Activated CD4-positive, alpha-beta memory T cell treated with anti-CD3 and anti-CD28 coated beads for 36 hours (primary cell): ENCODE measurements around the gene WTAP. TPM values are rescaled to one million over a fixed set of nuclear protein-coding genes. Genes with fewer than 3 reads are reported as not detected.
A peak's percentile ranks its signal among the peaks of the same experiment; 100 is the strongest.
"Not testable (repeated sequence)": the region's sequence is repeated elsewhere in the genome, so short reads cannot be mapped to it uniquely, and the experiment has no call there.

Source experiments
- CTCF ChIA-PET: fragments of 350-600 bp; sonication (Branson Sonifier 250); formaldehyde crosslinking; loops from one replicate; lab custom pipeline; 2021; ENCODE audit warnings: antibody characterized with exemption, inconsistent platforms; lab: Charles Lee
- POLR2A ChIA-PET: fragments of 350-600 bp; sonication (Branson Sonifier 250); formaldehyde crosslinking; loops from one replicate; lab custom pipeline; 2021; ENCODE audit warnings: antibody characterized with exemption; lab: Charles Lee
- DNase-seq: peaks from one replicate; pipeline ENCODE4 v3.0.0-alpha.2; 2020
- H3K27ac Mint-ChIP-seq: one replicate; pipeline ENCODE4 v1.8.0; 2021; ENCODE audit warnings: mixed read lengths
- H3K27me3 Mint-ChIP-seq: one replicate; pipeline ENCODE4 v1.8.0; 2021; ENCODE audit warnings: mixed read lengths
- H3K36me3 Mint-ChIP-seq: one replicate; pipeline ENCODE4 v1.8.0; 2021; ENCODE audit warnings: mixed read lengths
- H3K4me1 Mint-ChIP-seq: one replicate; pipeline ENCODE4 v1.8.0; 2021; ENCODE audit warnings: low read depth, mixed read lengths
- H3K4me3 Mint-ChIP-seq: one replicate; pipeline ENCODE4 v1.8.0; 2021; ENCODE audit warnings: mild to moderate bottlenecking, mixed read lengths
- H3K9me3 Mint-ChIP-seq: one replicate; pipeline ENCODE4 v1.8.0; 2021; ENCODE audit warnings: mixed read lengths
- intact Hi-C: fragments of 100-400 bp; cut with micrococcal nuclease; formaldehyde crosslinking; loops from one replicate; pipeline ENCODE4 v1.15.1; 2023
- total RNA-seq, 2 experiments: library from RNA; stranded (reverse); gene quantifications; one replicate each; pipeline ENCODE4 v1.2.3, GENCODE V29; 2021

The WTAP gene
- total RNA-seq, 2 experiments from 2014 or later: 87.6 to 90.2 TPM

GRCh38 chr6:159686703-159687102 is 40.6 kb upstream of the WTAP start:
- no peak for DNase-seq
- Mint-ChIP-seq H3K27ac (peak overlapping the region; percentile 73), H3K27me3 (no peaks in the 10 kb centered on the region), H3K4me3 (no peak overlapping the region), H3K9me3 (no peaks in the 10 kb centered on the region), H3K36me3 (peaks cover 52% of the 10 kb centered on the region), H3K4me1 (peaks cover 48% of the 10 kb centered on the region)
- intact Hi-C loops: no loop called here
- ChIA-PET CTCF (no interaction called here), POLR2A (no interaction called here)

GRCh38 chr6:159687341-159687740 is 40.0 kb upstream of the WTAP start:
- Mint-ChIP-seq H3K4me3 (no peak overlapping the region), H3K9me3 (no peaks in the 10 kb centered on the region), H3K36me3 (peaks cover 51% of the 10 kb centered on the region), H3K27me3 (no peaks in the 10 kb centered on the region), H3K4me1 (peaks cover 48% of the 10 kb centered on the region), H3K27ac (peak overlapping the region; percentile 73)
- DNase-seq: no peak
- intact Hi-C loops: no loop called here
- POLR2A ChIA-PET: interaction anchor here (0.8 kb wide), 1 partner anchor 42 kb away, joined by 3 read pairs; no protein-coding TSS in a partner anchor
- CTCF ChIA-PET: no interaction called here

DNA sequence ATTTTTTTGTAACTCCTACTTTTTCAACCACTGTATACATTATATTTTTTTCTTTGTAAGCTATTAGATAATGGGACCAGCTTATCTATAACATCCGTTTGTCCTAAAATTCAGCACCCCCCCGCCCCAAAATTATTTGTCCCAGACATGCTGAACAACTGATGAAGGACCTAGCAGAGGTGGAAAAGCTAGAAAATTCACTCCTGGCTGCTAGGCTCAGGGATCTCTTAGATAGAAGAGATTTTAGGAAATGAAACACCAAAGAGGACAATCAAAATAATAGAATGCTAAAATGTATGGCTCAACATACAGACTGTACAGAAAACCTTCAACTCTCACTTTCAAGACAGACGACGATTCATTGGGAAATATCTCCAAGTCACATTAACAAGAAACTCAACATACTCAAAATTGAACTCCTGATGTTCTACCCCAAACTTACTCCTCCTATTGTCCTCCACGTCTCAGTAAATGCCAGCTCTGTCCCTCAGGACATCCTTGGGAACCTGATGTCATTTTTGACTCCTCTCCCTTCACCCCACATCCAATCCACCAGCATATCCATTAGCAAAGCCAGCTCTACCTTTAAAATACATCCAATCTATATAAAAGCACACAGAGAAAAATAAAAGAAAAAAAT is 38.9 kb upstream of the WTAP start:
- no peaks in the 10 kb centered on the region for H3K27me3 Mint-ChIP-seq
- no peaks in the 10 kb centered on the region for H3K9me3 Mint-ChIP-seq
- CTCF ChIA-PET: interaction anchor here (1.1 to 1.2 kb wide), 3 partner anchors 12 to 516 kb away, joined by 3 read pairs; no protein-coding TSS in a partner anchor
- no peak for DNase-seq
- no peak overlapping the region for H3K4me3 Mint-ChIP-seq
- peaks cover 47% of the 10 kb centered on the region for H3K4me1 Mint-ChIP-seq
- H3K36me3 Mint-ChIP-seq: peaks cover 49% of the 10 kb centered on the region
- H3K27ac Mint-ChIP-seq: peak overlapping the region; percentile 46
- POLR2A ChIA-PET: interaction anchor here (0.8 kb wide), 1 partner anchor 40 kb away, joined by 3 read pairs; no protein-coding TSS in a partner anchor
- intact Hi-C loops: no loop called here

DNA sequence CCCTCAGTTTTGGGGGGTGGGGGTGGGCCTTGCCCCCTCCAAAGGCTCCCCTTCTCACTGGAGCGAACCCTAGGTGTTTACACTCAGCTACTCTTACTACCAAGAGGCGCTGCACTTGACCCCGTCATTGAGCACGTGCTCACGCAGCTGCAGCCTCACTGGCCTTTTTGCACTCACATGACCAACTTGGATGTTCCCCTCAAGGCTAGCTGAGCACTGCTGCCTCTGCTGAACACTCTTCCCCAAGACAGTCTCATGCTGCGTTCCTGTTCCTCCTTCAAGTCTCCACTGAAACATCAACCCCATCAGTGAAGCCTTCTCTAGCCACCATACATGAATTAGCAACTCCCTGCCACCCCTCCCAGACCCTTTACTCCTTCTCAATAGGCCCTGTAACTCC is 38.3 kb upstream of the WTAP start:
- H3K4me3 Mint-ChIP-seq: no peak overlapping the region

DNA sequence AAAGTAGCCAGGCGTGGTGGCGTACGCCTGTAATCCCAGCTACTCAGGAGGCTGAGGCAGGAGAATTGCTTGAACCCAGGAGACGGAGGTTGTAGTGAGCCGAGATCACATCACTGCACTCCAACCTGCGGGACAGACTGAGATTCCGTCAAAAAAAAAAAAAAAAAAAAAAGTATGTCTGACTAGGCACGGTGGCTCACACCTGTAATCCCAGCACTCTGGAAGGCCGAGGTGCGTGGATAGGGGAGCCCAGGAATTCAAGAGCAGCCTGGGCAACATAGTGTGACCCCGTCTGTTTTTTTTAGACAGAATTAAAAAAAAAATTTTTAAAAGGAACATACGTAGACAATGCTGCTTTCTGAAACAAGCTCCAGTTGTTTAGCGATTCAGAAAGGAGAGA is 37.2 kb upstream of the WTAP start:
- H3K27me3 Mint-ChIP-seq, H3K4me3 Mint-ChIP-seq, DNase-seq, H3K27ac Mint-ChIP-seq, H3K9me3 Mint-ChIP-seq: not testable (repeated sequence)
- ChIA-PET CTCF (interaction anchor here (0.6 to 2.8 kb wide), 4 partner anchors 8 to 161 kb away, joined by 3 to 13 read pairs (median 4); no protein-coding TSS in a partner anchor), POLR2A (interaction anchor here (5.2 kb wide), 1 partner anchor 38 kb away, joined by 55 read pairs; the partner anchor contains the start of gene WTAP)
- intact Hi-C loops: loop anchor here (2.0 to 5.0 kb wide), 2 partner anchors 251 to 772 kb away; no protein-coding TSS in a partner anchor
- Mint-ChIP-seq H3K36me3 (peaks cover 39% of the 10 kb centered on the region), H3K4me1 (peaks cover 59% of the 10 kb centered on the region)

More for the DNA sequence above, 38.3 kb upstream of the WTAP start:
- ChIA-PET CTCF (interaction anchor here (1.1 to 1.2 kb wide), 3 partner anchors 11 to 517 kb away, joined by 3 read pairs; no protein-coding TSS in a partner anchor), POLR2A (no interaction called here)
- peaks cover 48% of the 10 kb centered on the region for H3K4me1 Mint-ChIP-seq
- H3K27me3 Mint-ChIP-seq: no peaks in the 10 kb centered on the region
- no peaks in the 10 kb centered on the region for H3K9me3 Mint-ChIP-seq
- no peak for DNase-seq
- H3K36me3 Mint-ChIP-seq: peaks cover 44% of the 10 kb centered on the region
- H3K27ac Mint-ChIP-seq: peak overlapping the region; percentile 38
- intact Hi-C loops: no loop called here

- DNase-seq: no peak
- Mint-ChIP-seq H3K27ac (peak overlapping the region; percentile 93), H3K27me3 (no peaks in the 10 kb centered on the region), H3K36me3 (peaks cover 31% of the 10 kb centered on the region), H3K9me3 (no peaks in the 10 kb centered on the region), H3K4me1 (peaks cover 54% of the 10 kb centered on the region), H3K4me3 (peak overlapping the region; percentile 94)
- ChIA-PET CTCF (interaction anchor here (0.7 to 2.8 kb wide), 19 partner anchors 9 to 357 kb away, joined by 3 to 13 read pairs (median 4); partner anchors contain the start of genes MRPL18, TCP1 and WTAP), POLR2A (interaction anchor here (1.0 to 5.2 kb wide), 5 partner anchors 9 to 282 kb away, joined by 3 to 55 read pairs (median 9); partner anchors contain the start of genes MRPL18, TCP1 and WTAP)
- intact Hi-C loops: loop anchor here (1.0 to 5.0 kb wide), 6 partner anchors 11 to 771 kb away; partner anchors contain the start of genes ACAT2 and WTAP
Measured at GRCh38 chr6:159691133-159691962, 36.0 kb upstream of the WTAP start.

GRCh38 chr6:159691963-159692287 is 35.4 kb upstream of the WTAP start:
- ChIA-PET CTCF (interaction anchor here (0.7 to 2.8 kb wide), 18 partner anchors 10 to 356 kb away, joined by 3 to 13 read pairs (median 4); partner anchors contain the start of genes MRPL18, TCP1 and WTAP), POLR2A (interaction anchor here (1.0 to 5.2 kb wide), 5 partner anchors 10 to 282 kb away, joined by 3 to 55 read pairs (median 9); partner anchors contain the start of genes MRPL18, TCP1 and WTAP)
- intact Hi-C loops: loop anchor here (1.0 to 5.0 kb wide), 7 partner anchors 12 to 770 kb away; partner anchors contain the start of genes ACAT2 and WTAP
- Mint-ChIP-seq H3K27me3 (no peaks in the 10 kb centered on the region), H3K27ac (peak overlapping the region; percentile 93), H3K9me3 (no peaks in the 10 kb centered on the region), H3K4me3 (peak overlapping the region; percentile 94), H3K36me3 (peaks cover 27% of the 10 kb centered on the region), H3K4me1 (peaks cover 50% of the 10 kb centered on the region)
- DNase-seq: no peak

GRCh38 chr6:159692303-159693127 is 34.8 kb upstream of the WTAP start:
- peak; percentile 77 for DNase-seq
- Mint-ChIP-seq H3K27ac (peak overlapping the region; percentile 93), H3K4me1 (peaks cover 44% of the 10 kb centered on the region), H3K27me3 (no peaks in the 10 kb centered on the region), H3K36me3 (peaks cover 22% of the 10 kb centered on the region), H3K9me3 (no peaks in the 10 kb centered on the region), H3K4me3 (peak overlapping the region; percentile 94)
- ChIA-PET POLR2A (interaction anchor here (1.0 to 5.2 kb wide), 5 partner anchors 11 to 281 kb away, joined by 3 to 55 read pairs (median 9); partner anchors contain the start of genes MRPL18, TCP1 and WTAP), CTCF (interaction anchor here (0.9 to 2.8 kb wide), 10 partner anchors 11 to 69 kb away, joined by 3 to 13 read pairs (median 5); partner anchors contain the start of gene WTAP)
- intact Hi-C loops: loop anchor here (1.0 to 5.0 kb wide), 3 partner anchors 97 to 770 kb away; partner anchors contain the start of gene TCP1

GRCh38 chr6:159693128-159693893 is 34.0 kb upstream of the WTAP start, which contains the start of gene SOD2:
Gene SOD2, minus strand, starts transcription at chr6:159693241. Its CDS starts 74 bp downstream, at chr6:159693167.
- POLR2A ChIA-PET: interaction anchor here (1.0 to 5.2 kb wide), 7 partner anchors 11 to 237 kb away, joined by 3 to 55 read pairs (median 6); partner anchors contain the start of genes MRPL18, TCP1 and WTAP
- peak; percentile 88 for DNase-seq
- peaks cover 38% of the 10 kb centered on the region for H3K4me1 Mint-ChIP-seq
- peak within 1 kb of the TSS; percentile 94 for H3K4me3 Mint-ChIP-seq
- H3K9me3 Mint-ChIP-seq: no peaks in the 10 kb centered on the region
- CTCF ChIA-PET: interaction anchor here (1.0 to 1.4 kb wide), 2 partner anchors 27 to 29 kb away, joined by 3 to 4 read pairs; no protein-coding TSS in a partner anchor
- peak within 1 kb of the TSS; percentile 93 for H3K27ac Mint-ChIP-seq
- H3K36me3 Mint-ChIP-seq: peaks cover 21% of the 10 kb centered on the region
- H3K27me3 Mint-ChIP-seq: no peaks in the 10 kb centered on the region
- intact Hi-C loops: loop anchor here (1.0 to 5.0 kb wide), 3 partner anchors 96 to 769 kb away; partner anchors contain the start of gene TCP1
